ENCODE results near the gene EDAR.

EDAR gene

DNA sequence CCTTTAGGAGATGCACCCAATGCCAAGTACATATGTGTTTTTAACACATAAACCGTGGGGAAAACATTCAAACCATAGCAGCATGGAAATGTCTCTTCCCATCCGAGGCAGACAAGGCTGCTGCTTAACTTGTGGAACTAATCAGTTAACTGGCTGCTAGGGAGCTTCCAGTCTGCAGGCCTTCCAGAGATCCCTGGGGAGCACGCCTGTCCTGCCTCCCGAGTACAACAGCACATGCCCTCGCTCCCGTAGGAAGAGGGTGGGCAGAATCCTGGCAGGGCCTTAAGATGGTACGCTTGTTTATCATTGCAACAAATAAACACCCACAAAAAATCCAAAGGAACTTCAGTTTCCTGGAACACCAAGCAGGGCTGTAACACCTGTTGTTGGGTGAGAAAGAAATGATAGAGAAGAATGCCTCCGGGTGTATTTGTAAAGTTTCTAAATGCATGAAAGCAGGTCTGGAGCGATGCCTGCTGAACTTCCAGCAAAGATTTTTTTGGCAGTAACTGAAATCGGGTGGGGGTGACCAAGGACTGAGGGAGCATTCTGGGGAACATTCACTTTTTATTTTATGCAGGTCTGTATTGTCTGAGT lies 56.2 kb downstream of the EDAR start:
- in situ Hi-C loops (cut with MboI; ENCODE audit: low pct_unique_long_range_greater_than_20kb, low sequenced_read_pairs, unreplicated experiment): no loop called here
- no peak for TF ChIP-seq CTCF (IDR thresholded peaks at IDR 0.05; ENCODE audit: extremely low read depth, insufficient read depth, missing control alignments)

DNA sequence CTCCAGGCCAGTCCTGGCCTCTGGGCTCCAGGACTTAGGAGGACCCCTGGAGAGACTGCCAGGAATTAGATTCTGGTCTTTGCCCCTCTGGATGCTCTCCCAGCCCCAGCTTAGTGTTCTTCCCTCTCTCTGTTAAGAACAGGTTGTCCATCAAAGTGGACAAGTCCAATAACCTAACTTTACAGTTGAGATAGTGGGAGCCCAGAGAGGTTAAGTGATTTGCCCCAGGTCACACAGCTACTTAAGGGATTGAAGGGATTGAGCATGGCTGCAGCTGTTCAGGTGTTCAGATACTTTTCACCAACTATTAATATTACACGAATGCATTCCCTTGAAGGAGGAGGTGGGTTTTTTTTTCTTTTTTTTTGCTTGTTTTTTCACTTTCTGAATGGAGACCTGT lies 57.6 kb downstream of the EDAR start:
- in situ Hi-C loops (cut with MboI; ENCODE audit: low pct_unique_long_range_greater_than_20kb, low sequenced_read_pairs, unreplicated experiment): no loop called here
- no peak for TF ChIP-seq CTCF (IDR thresholded peaks at IDR 0.05; ENCODE audit: extremely low read depth, insufficient read depth, missing control alignments)
- DNase-seq (ENCODE audit: low spot score): no peak

More for the DNA sequence above, 56.2 kb downstream of the EDAR start:
- no peak for DNase-seq (ENCODE audit: low spot score)

DNA sequence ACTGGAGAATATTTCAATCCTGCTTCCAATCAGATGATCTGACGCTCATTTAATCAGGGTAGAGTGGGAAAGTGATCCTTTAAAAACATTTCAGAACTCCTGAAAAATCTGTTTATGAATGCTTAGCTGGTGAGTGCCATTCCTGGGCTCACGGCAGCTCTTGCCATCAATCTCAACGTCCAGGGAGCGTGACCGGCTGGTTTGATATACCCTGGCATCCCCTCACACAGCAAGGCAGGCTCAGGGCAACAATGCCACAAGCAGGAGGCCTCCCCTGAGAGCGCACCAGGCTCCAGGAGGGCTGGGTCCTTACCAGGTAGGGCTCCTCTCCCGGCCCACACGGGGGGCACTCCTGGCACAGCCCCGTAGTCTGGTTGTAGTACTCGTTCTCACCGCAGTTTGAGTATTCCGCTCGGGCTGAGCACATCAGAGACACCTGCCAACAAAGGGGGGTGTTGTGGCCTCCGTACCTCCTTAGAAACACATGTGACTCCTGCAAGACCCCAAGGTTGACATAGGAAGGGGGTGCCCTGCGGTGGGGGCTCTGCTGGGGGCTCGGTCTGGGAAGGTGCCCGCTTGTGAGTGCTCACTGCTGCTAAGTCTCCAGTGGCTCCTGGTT lies 59.1 kb downstream of the EDAR start:
- TF ChIP-seq CTCF (IDR thresholded peaks at IDR 0.05; ENCODE audit: extremely low read depth, insufficient read depth, missing control alignments): no peak
- DNase-seq (ENCODE audit: low spot score): no peak
- in situ Hi-C loops (cut with MboI; ENCODE audit: low pct_unique_long_range_greater_than_20kb, low sequenced_read_pairs, unreplicated experiment): no loop called here

DNA sequence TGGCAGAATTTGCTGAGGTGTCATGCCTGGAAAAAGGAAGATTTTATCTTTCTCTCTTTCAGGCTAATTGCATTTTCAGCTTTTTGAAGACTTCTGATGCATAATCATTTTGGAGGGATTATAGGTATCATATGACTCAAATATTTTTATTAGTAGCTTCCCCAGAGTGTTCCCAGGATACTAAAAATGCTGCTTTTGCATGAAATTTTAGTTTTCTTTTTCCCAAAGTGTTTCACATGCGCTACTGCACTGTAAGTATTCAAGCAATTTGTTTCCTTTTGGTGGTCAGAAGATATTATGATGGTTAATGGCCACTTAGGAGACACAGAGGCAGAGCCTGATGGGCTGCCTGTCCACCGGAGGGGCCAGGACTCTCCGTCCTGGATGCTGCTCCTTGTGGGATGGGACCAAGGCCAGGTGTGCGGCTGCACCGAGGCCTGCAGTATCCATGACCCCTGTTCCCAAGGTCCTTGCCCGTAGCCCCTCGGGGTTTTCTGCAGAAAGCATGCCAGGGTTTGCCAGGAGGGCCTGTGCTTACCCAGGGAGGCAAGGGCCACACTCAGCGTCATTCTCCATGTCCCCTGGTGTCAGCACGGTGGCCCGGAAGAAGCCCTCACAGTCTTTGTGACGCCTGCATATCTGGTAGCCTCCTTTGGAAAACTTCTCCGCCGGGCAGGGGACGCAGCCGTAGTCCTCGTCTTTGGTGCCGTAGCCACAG lies 60.2 kb downstream of the EDAR start:
- in situ Hi-C loops (cut with MboI; ENCODE audit: low pct_unique_long_range_greater_than_20kb, low sequenced_read_pairs, unreplicated experiment): no loop called here
- no peak for DNase-seq (ENCODE audit: low spot score)
- TF ChIP-seq CTCF (IDR thresholded peaks at IDR 0.05; ENCODE audit: extremely low read depth, insufficient read depth, missing control alignments): no peak

- TF ChIP-seq CTCF (IDR thresholded peaks at IDR 0.05; ENCODE audit: extremely low read depth, insufficient read depth, missing control alignments): peak; percentile 73
- in situ Hi-C loops (cut with MboI; ENCODE audit: low pct_unique_long_range_greater_than_20kb, low sequenced_read_pairs, unreplicated experiment): no loop called here
- DNase-seq (ENCODE audit: low spot score): peak; percentile 70
These were observed 60.9 kb downstream of the EDAR start for GRCh38 chr2:108927936-108928659.

DNA sequence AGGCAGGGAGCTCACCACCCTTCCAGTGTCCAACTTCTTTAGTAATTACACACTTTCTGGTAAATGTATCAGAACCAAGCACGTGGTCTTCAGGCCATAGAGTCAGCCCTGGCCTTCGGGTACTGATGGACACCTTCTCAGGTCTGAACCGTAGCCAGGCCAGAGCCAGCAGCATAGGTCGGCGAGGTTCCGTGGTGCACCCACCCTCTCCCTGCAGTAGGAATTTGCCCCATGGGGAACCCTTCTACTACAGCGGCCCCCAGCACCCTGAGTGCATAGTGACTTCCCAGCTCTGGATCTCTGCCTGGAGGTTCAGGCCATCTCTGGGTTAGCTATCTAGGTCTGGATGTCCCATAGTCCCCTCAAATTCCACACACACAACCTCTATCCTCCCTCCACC lies 61.6 kb downstream of the EDAR start:
- in situ Hi-C loops (cut with MboI; ENCODE audit: low pct_unique_long_range_greater_than_20kb, low sequenced_read_pairs, unreplicated experiment): no loop called here
- no peak for DNase-seq (ENCODE audit: low spot score)
- TF ChIP-seq CTCF (IDR thresholded peaks at IDR 0.05; ENCODE audit: extremely low read depth, insufficient read depth, missing control alignments): no peak
